ENCODE measurements around the gene CCDC34. TPM values are rescaled to one million over a fixed set of nuclear protein-coding genes. Genes with fewer than 3 reads are reported as not detected.
A peak's percentile ranks its signal among the peaks of the same experiment; 100 is the strongest.

Gene CCDC34
- polyA plus RNA-seq, 4 donors, result 19.6 to 25.2 (median 23.6) TPM

GRCh38 chr11:27392278-27393114 is 29.5 kb upstream of the CCDC34 start:
- DNase-seq (ENCODE audit: low read depth in 4 of 4, low spot score in 3 of 4), result peak in 1 of 4 donors; percentile 34

GRCh38 chr11:27391331-27392015 is 28.5 kb upstream of the CCDC34 start:
- no peak for DNase-seq (ENCODE audit: low read depth in 4 of 4, low spot score in 3 of 4)

- DNase-seq (ENCODE audit: low read depth in 4 of 4, low spot score in 3 of 4), result no peak
Measured at GRCh38 chr11:27390318-27391295, 27.6 kb upstream of the CCDC34 start.

- no peak for DNase-seq (ENCODE audit: low read depth in 4 of 4, low spot score in 3 of 4)
Measured at GRCh38 chr11:27388869-27389268, 25.9 kb upstream of the CCDC34 start.

- DNase-seq (ENCODE audit: low read depth in 4 of 4, low spot score in 3 of 4), result no peak
Measured at GRCh38 chr11:27388001-27388400, 25.0 kb upstream of the CCDC34 start.

GRCh38 chr11:27387362-27387761 is 24.3 kb upstream of the CCDC34 start:
- no peak for DNase-seq (ENCODE audit: low read depth in 4 of 4, low spot score in 3 of 4)

- no peak for DNase-seq (ENCODE audit: low read depth in 4 of 4, low spot score in 3 of 4)
Measured at GRCh38 chr11:27386181-27386845, 23.3 kb upstream of the CCDC34 start.

GRCh38 chr11:27385245-27385644 is 22.2 kb upstream of the CCDC34 start:
- no peak for DNase-seq (ENCODE audit: low read depth in 4 of 4, low spot score in 3 of 4)

GRCh38 chr11:27384227-27384626 is 21.2 kb upstream of the CCDC34 start:
- DNase-seq (ENCODE audit: low read depth in 4 of 4, low spot score in 3 of 4), result no peak

- no peak for DNase-seq (ENCODE audit: low read depth in 4 of 4, low spot score in 3 of 4)
Measured at GRCh38 chr11:27383645-27384044, 20.6 kb upstream of the CCDC34 start.

GRCh38 chr11:27381238-27381666 is 18.2 kb upstream of the CCDC34 start:
- DNase-seq (ENCODE audit: low read depth in 4 of 4, low spot score in 3 of 4), result no peak

GRCh38 chr11:27380771-27381170 is 17.8 kb upstream of the CCDC34 start:
- DNase-seq (ENCODE audit: low read depth in 4 of 4, low spot score in 3 of 4), result no peak

GRCh38 chr11:27379449-27379848 is 16.4 kb upstream of the CCDC34 start:
- DNase-seq (ENCODE audit: low read depth in 4 of 4, low spot score in 3 of 4), result no peak

- no peak for DNase-seq (ENCODE audit: low read depth in 4 of 4, low spot score in 3 of 4)
Measured at GRCh38 chr11:27375370-27375769, 12.4 kb upstream of the CCDC34 start.

GRCh38 chr11:27373856-27374602 is 11.0 kb upstream of the CCDC34 start:
- no peak for DNase-seq (ENCODE audit: low read depth in 4 of 4, low spot score in 3 of 4)

GRCh38 chr11:27373392-27373791 is 10.4 kb upstream of the CCDC34 start:
- DNase-seq (ENCODE audit: low read depth in 4 of 4, low spot score in 3 of 4), result no peak

GRCh38 chr11:27372164-27372563 is 9.1 kb upstream of the CCDC34 start:
- no peak for DNase-seq (ENCODE audit: low read depth in 4 of 4, low spot score in 3 of 4)

GRCh38 chr11:27371489-27371888 is 8.5 kb upstream of the CCDC34 start:
- DNase-seq (ENCODE audit: low read depth in 4 of 4, low spot score in 3 of 4), result no peak

GRCh38 chr11:27370374-27370773 is 7.4 kb upstream of the CCDC34 start:
- DNase-seq (ENCODE audit: low read depth in 4 of 4, low spot score in 3 of 4), result no peak

GRCh38 chr11:27367881-27368280 is 4.9 kb upstream of the CCDC34 start:
- DNase-seq (ENCODE audit: low read depth in 4 of 4, low spot score in 3 of 4), result no peak
